Ishikawa (cell line): Measurements from ENCODE around the gene DGKQ.

Experiments used
- CEBPB ChIP-seq: IDR thresholded peaks from 2 replicates; pipeline ENCODE4 v1.6.1; 2012
- CREB1 ChIP-seq: IDR thresholded peaks from 2 replicates; pipeline ENCODE4 v1.6.1; 2012; ENCODE audit warnings: low read depth
- EGR1 ChIP-seq: IDR thresholded peaks from 2 replicates; pipeline ENCODE4 v1.6.1; 2012
- EP300 ChIP-seq: IDR thresholded peaks from 2 replicates; pipeline ENCODE4 v1.6.1; 2012; ENCODE audit warnings: borderline replicate concordance
- FOXM1 ChIP-seq: IDR thresholded peaks from 2 replicates; pipeline ENCODE4 v1.6.1; 2012; ENCODE audit warnings: low read depth, borderline replicate concordance
- NFIC ChIP-seq: IDR thresholded peaks from 2 replicates; pipeline ENCODE4 v1.6.1; 2012
- RAD21 ChIP-seq: IDR thresholded peaks from 2 replicates; pipeline ENCODE4 v1.6.1; 2012; ENCODE audit warnings: low read depth
- TAF1 ChIP-seq: IDR thresholded peaks from 2 replicates; pipeline ENCODE4 v1.6.1; 2012; ENCODE audit warnings: low read depth, mild to moderate bottlenecking
- TCF12 ChIP-seq: IDR thresholded peaks from 2 replicates; pipeline ENCODE4 v1.6.1; 2012; ENCODE audit warnings: low read depth
- TEAD4 ChIP-seq: IDR thresholded peaks from 2 replicates; pipeline ENCODE4 v1.6.1; 2012
- YY1 ChIP-seq: IDR thresholded peaks from 2 replicates; pipeline ENCODE4 v1.6.1; 2012; ENCODE audit warnings: low read depth
- ZBTB7A ChIP-seq: IDR thresholded peaks from 2 replicates; pipeline ENCODE4 v1.6.1; 2012; ENCODE audit warnings: low read depth
- TF ChIP-seq, protein P1 (sequence below): IDR thresholded peaks from 2 replicates; pipeline ENCODE4 v1.6.1; 2012; ENCODE audit warnings: low read depth, mild to moderate bottlenecking
- TF ChIP-seq, protein P2 (sequence below): IDR thresholded peaks from 2 replicates; pipeline ENCODE4 v1.6.1; 2012
- TF ChIP-seq, protein P3 (sequence below): IDR thresholded peaks from 2 replicates; pipeline ENCODE4 v1.6.1; 2012

The DGKQ gene

DNA sequence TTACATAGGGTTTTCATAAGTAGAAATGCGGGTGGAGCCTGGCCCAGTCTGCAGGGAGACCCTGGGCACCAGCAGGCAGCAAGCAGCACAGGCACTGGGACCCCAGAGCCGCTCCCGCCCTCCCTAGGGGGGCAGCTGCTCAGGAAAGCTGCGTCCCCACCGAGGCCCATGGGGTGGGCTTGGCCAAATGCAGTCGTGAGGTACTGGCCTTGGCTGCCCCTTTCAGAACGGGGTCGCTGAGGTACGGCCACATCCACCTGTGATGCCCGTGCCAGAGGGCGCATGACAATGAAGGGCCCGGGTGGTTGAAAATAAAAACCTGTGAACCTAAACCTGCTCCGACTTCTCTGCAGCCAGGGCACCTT is 24.5 kb downstream of the DGKQ start:
- no peak for TF ChIP-seq YY1
- no peak for TF ChIP-seq EGR1
- no peak for TF ChIP-seq CREB1
- no peak for TF ChIP-seq RAD21
- no peak for TF ChIP-seq FOXM1

DNA sequence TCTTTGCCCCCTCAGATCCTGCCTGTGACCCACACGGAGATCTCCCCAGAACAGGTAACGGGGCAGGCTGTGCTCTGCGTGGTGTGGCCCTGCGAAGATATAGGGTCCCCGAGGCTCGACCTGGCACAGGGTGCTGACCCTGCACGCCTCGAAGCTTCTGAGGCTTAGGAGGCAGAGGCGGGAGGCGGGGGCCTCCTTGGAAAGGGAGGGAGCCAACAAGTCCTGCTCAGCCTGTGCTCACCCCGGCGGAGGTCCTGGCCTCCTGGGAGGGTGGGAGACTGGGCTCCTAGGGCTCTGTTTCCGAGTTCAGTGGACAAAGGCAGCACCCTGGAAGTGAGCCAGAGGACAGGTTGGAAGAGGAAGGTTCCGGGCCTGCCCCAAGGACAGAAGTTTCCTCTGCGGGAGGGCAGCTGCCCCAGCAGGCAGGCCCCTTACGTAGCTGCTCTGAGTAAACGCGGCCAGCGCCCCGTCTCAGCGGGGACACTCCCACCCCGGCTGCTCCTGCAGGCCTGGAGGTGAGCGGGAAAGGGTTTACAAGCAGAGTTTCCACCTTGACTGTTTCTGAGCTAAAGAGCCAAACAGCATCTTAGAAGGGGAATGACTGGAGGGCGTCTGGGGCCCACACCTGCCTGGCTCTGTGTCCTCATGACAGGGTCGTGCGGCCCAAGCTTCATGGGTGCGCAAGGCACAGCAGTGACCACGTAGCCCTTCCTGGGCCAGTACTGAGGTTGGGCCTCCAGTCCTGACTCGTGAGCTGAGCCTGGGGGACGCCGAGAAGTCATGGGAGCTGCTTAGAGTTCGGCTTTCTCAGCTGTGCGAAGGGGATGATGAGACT is 25.1 kb downstream of the DGKQ start:
- TF ChIP-seq, protein P1, sequence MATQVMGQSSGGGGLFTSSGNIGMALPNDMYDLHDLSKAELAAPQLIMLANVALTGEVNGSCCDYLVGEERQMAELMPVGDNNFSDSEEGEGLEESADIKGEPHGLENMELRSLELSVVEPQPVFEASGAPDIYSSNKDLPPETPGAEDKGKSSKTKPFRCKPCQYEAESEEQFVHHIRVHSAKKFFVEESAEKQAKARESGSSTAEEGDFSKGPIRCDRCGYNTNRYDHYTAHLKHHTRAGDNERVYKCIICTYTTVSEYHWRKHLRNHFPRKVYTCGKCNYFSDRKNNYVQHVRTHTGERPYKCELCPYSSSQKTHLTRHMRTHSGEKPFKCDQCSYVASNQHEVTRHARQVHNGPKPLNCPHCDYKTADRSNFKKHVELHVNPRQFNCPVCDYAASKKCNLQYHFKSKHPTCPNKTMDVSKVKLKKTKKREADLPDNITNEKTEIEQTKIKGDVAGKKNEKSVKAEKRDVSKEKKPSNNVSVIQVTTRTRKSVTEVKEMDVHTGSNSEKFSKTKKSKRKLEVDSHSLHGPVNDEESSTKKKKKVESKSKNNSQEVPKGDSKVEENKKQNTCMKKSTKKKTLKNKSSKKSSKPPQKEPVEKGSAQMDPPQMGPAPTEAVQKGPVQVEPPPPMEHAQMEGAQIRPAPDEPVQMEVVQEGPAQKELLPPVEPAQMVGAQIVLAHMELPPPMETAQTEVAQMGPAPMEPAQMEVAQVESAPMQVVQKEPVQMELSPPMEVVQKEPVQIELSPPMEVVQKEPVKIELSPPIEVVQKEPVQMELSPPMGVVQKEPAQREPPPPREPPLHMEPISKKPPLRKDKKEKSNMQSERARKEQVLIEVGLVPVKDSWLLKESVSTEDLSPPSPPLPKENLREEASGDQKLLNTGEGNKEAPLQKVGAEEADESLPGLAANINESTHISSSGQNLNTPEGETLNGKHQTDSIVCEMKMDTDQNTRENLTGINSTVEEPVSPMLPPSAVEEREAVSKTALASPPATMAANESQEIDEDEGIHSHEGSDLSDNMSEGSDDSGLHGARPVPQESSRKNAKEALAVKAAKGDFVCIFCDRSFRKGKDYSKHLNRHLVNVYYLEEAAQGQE = no peak
- no peak for TF ChIP-seq NFIC
- TF ChIP-seq, protein P2, sequence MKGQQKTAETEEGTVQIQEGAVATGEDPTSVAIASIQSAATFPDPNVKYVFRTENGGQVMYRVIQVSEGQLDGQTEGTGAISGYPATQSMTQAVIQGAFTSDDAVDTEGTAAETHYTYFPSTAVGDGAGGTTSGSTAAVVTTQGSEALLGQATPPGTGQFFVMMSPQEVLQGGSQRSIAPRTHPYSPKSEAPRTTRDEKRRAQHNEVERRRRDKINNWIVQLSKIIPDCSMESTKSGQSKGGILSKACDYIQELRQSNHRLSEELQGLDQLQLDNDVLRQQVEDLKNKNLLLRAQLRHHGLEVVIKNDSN = no peak
- no peak for TF ChIP-seq TEAD4
- TF ChIP-seq, protein P3, sequence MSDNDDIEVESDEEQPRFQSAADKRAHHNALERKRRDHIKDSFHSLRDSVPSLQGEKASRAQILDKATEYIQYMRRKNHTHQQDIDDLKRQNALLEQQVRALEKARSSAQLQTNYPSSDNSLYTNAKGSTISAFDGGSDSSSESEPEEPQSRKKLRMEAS = no peak
- no peak for TF ChIP-seq RAD21
- no peak for TF ChIP-seq CEBPB

DNA sequence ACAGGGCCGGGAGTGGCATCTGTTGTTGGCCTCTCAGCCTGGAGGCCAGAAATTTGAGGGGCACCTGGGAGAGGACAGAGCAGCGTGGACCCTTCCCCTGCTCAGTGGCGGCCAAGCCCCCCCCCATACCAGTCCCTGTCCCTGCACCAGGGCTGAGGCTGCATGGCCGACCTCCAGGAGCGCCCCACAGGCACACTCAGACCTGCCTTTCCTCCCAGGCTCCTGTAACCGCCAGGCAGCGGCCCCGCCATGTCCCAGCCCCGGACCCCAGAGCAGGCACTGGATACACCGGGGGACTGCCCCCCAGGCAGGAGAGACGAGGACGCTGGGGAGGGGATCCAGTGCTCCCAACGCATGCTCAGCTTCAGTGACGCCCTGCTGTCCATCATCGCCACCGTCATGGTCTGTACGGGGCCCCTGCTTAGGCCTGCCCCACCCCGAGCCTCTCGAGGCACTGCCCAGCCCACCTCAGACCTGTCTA is 25.8 kb downstream of the DGKQ start:
- TF ChIP-seq TCF12 (no peak), EGR1 (no peak), RAD21 (no peak), CEBPB (no peak), NFIC (no peak), YY1 (no peak), CREB1 (no peak), ZBTB7A (no peak), EP300 (no peak), FOXM1 (no peak), TEAD4 (no peak), TAF1 (no peak)
- TF ChIP-seq, protein P1 = no peak
- TF ChIP-seq, protein P2 = no peak
- TF ChIP-seq, protein P3 = no peak

DNA sequence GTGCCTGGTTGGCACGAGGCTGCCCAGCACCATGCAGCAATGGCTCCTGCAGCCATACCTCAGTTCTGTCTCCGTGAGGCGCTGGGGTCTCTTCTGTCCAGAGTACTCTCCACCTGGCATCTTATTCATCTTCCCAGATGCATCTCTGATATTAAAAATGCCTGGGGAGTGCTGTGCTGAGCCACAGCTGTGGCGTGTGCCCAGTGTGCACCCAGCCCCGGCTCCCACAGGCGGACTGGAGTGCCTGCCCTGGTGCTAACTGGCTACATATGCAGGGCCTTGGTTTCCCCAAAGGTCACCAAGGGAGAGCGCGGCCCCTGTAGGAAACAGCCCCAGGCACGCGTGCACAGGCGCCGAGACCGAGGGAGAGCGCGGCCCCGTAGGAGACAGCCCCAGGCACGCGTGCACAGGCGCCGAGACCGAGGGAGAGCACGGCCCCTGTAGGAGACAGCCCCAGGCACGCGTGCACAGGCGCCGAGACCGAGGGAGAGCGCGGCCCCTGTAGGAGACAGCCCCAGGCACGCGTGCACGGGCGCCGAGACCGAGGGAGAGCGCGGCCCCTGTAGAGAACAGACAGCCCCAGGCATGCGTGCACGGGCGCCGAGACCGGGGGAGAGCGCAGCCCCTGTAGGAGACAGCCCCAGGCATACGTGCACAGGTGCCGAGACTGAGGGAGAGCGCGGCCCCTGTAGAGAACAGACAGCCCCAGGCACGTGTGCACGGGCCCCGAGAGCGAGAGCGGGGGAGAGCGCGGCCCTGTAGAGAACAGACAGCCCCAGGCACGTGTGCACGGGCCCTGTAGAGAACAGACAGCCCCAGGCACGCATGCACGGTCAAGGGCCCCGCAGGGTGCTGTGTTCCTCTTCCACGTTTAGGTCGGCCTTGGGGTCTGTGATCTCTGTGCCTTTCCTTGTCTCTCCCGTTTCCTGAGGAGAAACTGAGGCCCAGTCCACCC is 26.6 kb downstream of the DGKQ start:
- no peak for TF ChIP-seq FOXM1

DNA sequence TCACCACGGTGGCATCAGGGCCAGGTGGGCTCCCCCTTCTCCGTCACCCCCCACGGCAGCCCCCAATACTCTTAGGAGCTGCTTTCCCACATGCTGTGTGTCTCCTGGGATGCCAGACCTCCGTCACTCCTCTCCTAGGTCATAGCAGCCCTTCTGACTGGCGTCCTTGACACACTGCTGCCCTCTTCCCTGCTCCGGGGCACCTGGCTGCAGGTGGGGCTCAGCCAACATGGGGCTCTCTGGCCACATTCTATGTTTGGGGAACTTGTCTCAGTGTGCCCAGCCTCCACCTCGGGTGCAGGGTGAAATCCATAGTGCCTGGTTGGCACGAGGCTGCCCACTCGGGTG is 27.3 kb downstream of the DGKQ start:
- TF ChIP-seq YY1 = no peak
- no peak for TF ChIP-seq FOXM1
- TF ChIP-seq, protein P3 = no peak
- no peak for TF ChIP-seq TEAD4
- no peak for TF ChIP-seq TCF12
- no peak for TF ChIP-seq ZBTB7A
- TF ChIP-seq NFIC = no peak
- no peak for TF ChIP-seq EP300
- TF ChIP-seq CREB1 = no peak
- TF ChIP-seq TAF1 = no peak
